GM11168 (cell line): Measurements from ENCODE around the gene OR4D2.

Source experiments
- in situ Hi-C: fragments of 300-500 bp; cut with MboI; formaldehyde crosslinking; loops from one replicate; pipeline ENCODE4 v1.12.0; 2022; ENCODE audit warnings: low sequenced_read_pairs; ENCODE audit not compliant: unreplicated experiment

Gene OR4D2

GRCh38 chr17:58204796-58205195, 38.0 kb downstream of the OR4D2 start:
- in situ Hi-C loops: no loop called here

GRCh38 chr17:58205936-58206335, 39.2 kb downstream of the OR4D2 start:
- in situ Hi-C loops: no loop called here

GRCh38 chr17:58207451-58207850, 40.7 kb downstream of the OR4D2 start:
- in situ Hi-C loops: no loop called here

GRCh38 chr17:58208344-58208743, 41.6 kb downstream of the OR4D2 start:
- in situ Hi-C loops: no loop called here

GRCh38 chr17:58210922-58211321, 44.1 kb downstream of the OR4D2 start:
- in situ Hi-C loops: no loop called here

- in situ Hi-C loops: no loop called here
Observed at GRCh38 chr17:58215685-58216084, 48.9 kb downstream of the OR4D2 start.

GRCh38 chr17:58217766-58218165, 51.0 kb downstream of the OR4D2 start:
- in situ Hi-C loops: no loop called here

GRCh38 chr17:58219007-58219788, 52.4 kb downstream of the OR4D2 start, which contains the start of gene MKS1:
Gene MKS1 (minus strand): TSS chr17:58219255. CDS start chr17:58219230, 25 bp downstream.
- in situ Hi-C loops: no loop called here

GRCh38 chr17:58219789-58220183, 53.0 kb downstream of the OR4D2 start:
- in situ Hi-C loops: no loop called here
